GM23338 (cell line): ENCODE data around the gene FGD3. TPM values are rescaled to one million over a fixed set of nuclear protein-coding genes. Genes with fewer than 3 reads are reported as not detected.

Experiments
- ATAC-seq: fragments of 200-7000 bp; cut with Tn5 transposase; 3 replicates; pipeline ENCODE4 v1.9.1; 2020
- DNase-seq: peaks from one replicate; pipeline ENCODE4 v3.0.0-alpha.2; 2015; ENCODE audit warnings: low spot score
- H2AFZ ChIP-seq: fragments of 200-600 bp; sonication (generic); 2 replicates; pipeline ENCODE4 v1.8.0; 2016; ENCODE audit warnings: antibody characterized with exemption, mild to moderate bottlenecking, moderate library complexity
- H3F3A ChIP-seq: fragments of 200-600 bp; sonication (generic); replicated peaks from 2 replicates; pipeline ENCODE4 v1.8.0; 2017; ENCODE audit warnings: antibody characterized with exemption, mixed run types, low read depth
- H3K27ac ChIP-seq: fragments of 200-600 bp; sonication (generic); 2 replicates; pipeline ENCODE4 v1.6.1; 2016; ENCODE audit warnings: low read depth
- H3K27me3 ChIP-seq: fragments of 200-600 bp; sonication (generic); 2 replicates; pipeline ENCODE4 v1.8.0; 2016; ENCODE audit warnings: mild to moderate bottlenecking, mixed run types, moderate library complexity; ENCODE audit not compliant: insufficient read depth
- H3K36me3 ChIP-seq: fragments of 200-600 bp; sonication (generic); 2 replicates; pipeline ENCODE4 v1.8.0; 2016; ENCODE audit warnings: mild to moderate bottlenecking; ENCODE audit not compliant: insufficient read depth
- H3K4me1 ChIP-seq: fragments of 200-600 bp; sonication (generic); 2 replicates; pipeline ENCODE4 v1.8.0; 2016; ENCODE audit warnings: mild to moderate bottlenecking, moderate library complexity; ENCODE audit not compliant: insufficient read depth
- H3K4me2 ChIP-seq: fragments of 200-600 bp; sonication (generic); 2 replicates; pipeline ENCODE4 v1.7.1; 2017; ENCODE audit warnings: mixed run types
- H3K4me3 ChIP-seq: fragments of 200-600 bp; sonication (generic); 2 replicates; pipeline ENCODE4 v1.6.1; 2016; ENCODE audit warnings: mixed run types
- H3K79me2 ChIP-seq: fragments of 200-600 bp; sonication (generic); replicated peaks from 2 replicates; pipeline ENCODE4 v1.8.0; 2017; ENCODE audit warnings: mild to moderate bottlenecking; ENCODE audit not compliant: insufficient read depth
- H3K9me2 ChIP-seq: fragments of 200-600 bp; sonication (generic); 2 replicates; pipeline ENCODE4 v1.8.0; 2017; ENCODE audit not compliant: insufficient read depth
- H4K20me1 ChIP-seq: fragments of 200-600 bp; sonication (generic); replicated peaks from 2 replicates; pipeline ENCODE4 v1.8.0; 2017; ENCODE audit warnings: mild to moderate bottlenecking; ENCODE audit not compliant: insufficient read depth
- H3K27ac Mint-ChIP-seq: 2 replicates; pipeline ENCODE4 v1.8.0; 2020; ENCODE audit warnings: inconsistent platforms, mild to moderate bottlenecking, moderate library complexity, mixed read lengths
- H3K27me3 Mint-ChIP-seq: 3 replicates; pipeline ENCODE4 v1.8.0; 2022; ENCODE audit warnings: low read depth, mild to moderate bottlenecking, moderate library complexity, mixed read lengths, inconsistent platforms; ENCODE audit not compliant: insufficient read depth, poor library complexity
- H3K36me3 Mint-ChIP-seq: 3 replicates; pipeline ENCODE4 v1.8.0; 2021; ENCODE audit warnings: low read depth, mild to moderate bottlenecking, inconsistent platforms, moderate library complexity, mixed read lengths
- H3K4me1 Mint-ChIP-seq: 3 replicates; pipeline ENCODE4 v1.8.0; 2020; ENCODE audit warnings: mild to moderate bottlenecking, inconsistent platforms, mixed read lengths
- H3K4me3 Mint-ChIP-seq: 3 replicates; pipeline ENCODE4 v1.8.0; 2021; ENCODE audit warnings: moderate library complexity, mild to moderate bottlenecking, inconsistent platforms, mixed read lengths
- H3K9me3 Mint-ChIP-seq: 3 replicates; pipeline ENCODE4 v1.8.0; 2020; ENCODE audit warnings: moderate library complexity, mild to moderate bottlenecking, inconsistent platforms, mixed read lengths
- CTCF ChIP-seq, 2 experiments: fragments of 200-600 bp in 1 of 2; sonication (generic) in 1 of 2; conservative IDR thresholded peaks; 2 replicates each; pipeline versions ENCODE4 v1.5.1 to v1.6.1; 2016 to 2017; ENCODE audit warnings: antibody characterized with exemption in 2 of 2, low read depth in 2 of 2, mild to moderate bottlenecking in 2 of 2, moderate library complexity in 1 of 2
- ETS1 ChIP-seq: IDR thresholded peaks from 2 replicates; pipeline ENCODE4 v1.6.1; 2016; ENCODE audit warnings: antibody characterized with exemption
- EZH2 ChIP-seq: fragments of 200-600 bp; sonication (generic); IDR thresholded peaks from one replicate; pipeline ENCODE4 v1.8.0; 2017; ENCODE audit warnings: antibody characterized with exemption, mild to moderate bottlenecking, low read depth; ENCODE audit not compliant: unreplicated experiment
- EZH2phosphoT487 ChIP-seq: fragments of 200-600 bp; sonication (generic); IDR thresholded peaks from one replicate; pipeline ENCODE4 v1.8.1; 2018; ENCODE audit warnings: antibody characterized with exemption; ENCODE audit not compliant: unreplicated experiment
- JUNB ChIP-seq: IDR thresholded peaks from one replicate; pipeline ENCODE4 v1.6.1; 2016; ENCODE audit warnings: antibody characterized with exemption; ENCODE audit not compliant: unreplicated experiment
- NANOG ChIP-seq: IDR thresholded peaks from 2 replicates; pipeline ENCODE4 v1.6.1; 2016; ENCODE audit warnings: antibody characterized with exemption, borderline replicate concordance
- POLR2AphosphoS5 ChIP-seq: IDR thresholded peaks from 2 replicates; pipeline ENCODE4 v1.6.1; 2016; ENCODE audit warnings: antibody characterized with exemption, low read depth
- REST ChIP-seq: IDR thresholded peaks from one replicate; pipeline ENCODE4 v1.6.1; 2018; ENCODE audit warnings: antibody characterized with exemption; ENCODE audit not compliant: unreplicated experiment
- STAT1 ChIP-seq: IDR thresholded peaks from one replicate; pipeline ENCODE4 v1.6.1; 2016; ENCODE audit warnings: antibody characterized with exemption; ENCODE audit not compliant: unreplicated experiment
- ZNF114 ChIP-seq: fragments of 250-450 bp; sonication (Bioruptor Pico); IDR thresholded peaks from 2 replicates; pipeline ENCODE4 v1.5.0; 2020; ENCODE audit warnings: mild to moderate bottlenecking, moderate library complexity
- ZNF331 ChIP-seq: fragments of 250-450 bp; sonication (Bioruptor Pico); IDR thresholded peaks from 2 replicates; pipeline ENCODE4 v1.5.0; 2020; ENCODE audit warnings: low read depth, mild to moderate bottlenecking, moderate library complexity
- polyA plus RNA-seq: library from polyadenylated mRNA; unstranded; fragments of >200 nt; fragmentation: Nextera tagmentation; extraction: Ambion mirVana; gene quantifications from 2 replicates; pipeline ENCODE4 v1.2.1, GENCODE V29; 2016
- total RNA-seq: library from RNA; depleted of rRNA; stranded (reverse); fragments of >200 nt; shearing (Covaris generic); gene quantifications from 2 replicates; pipeline ENCODE4 v1.2.3, GENCODE V29; 2014

FGD3 gene
- total and polyA plus RNA-seq, 2 experiments from 2014 or later, result 0.95 to 1.7 TPM

- Mint-ChIP-seq H3K27me3 (peaks cover 15% of the 10 kb centered on the region), H3K4me1 (peaks cover 37% of the 10 kb centered on the region), H3K4me3 (peak within 1 kb of the TSS; percentile 63), H3K27ac (no peak within 1 kb of the TSS), H3K9me3 (no peaks in the 10 kb centered on the region), H3K36me3 (no peaks in the 10 kb centered on the region)
- Histone ChIP-seq H3K4me1 (peaks cover 29% of the 10 kb centered on the region), H3K4me2 (peak within 1 kb of the TSS; percentile 75), H3K27ac (no peak within 1 kb of the TSS), H3K27me3 (peaks cover 4% of the 10 kb centered on the region), H3F3A (0 out of 2 replicates have a peak, but pooled peaks cover 5% of the 10 kb centered on the region), H3K9me2 (no peaks in the 10 kb centered on the region), H3K4me3 (peak within 1 kb of the TSS; percentile 63), H3K79me2 (no peaks in the 10 kb centered on the region), H2AFZ (peak within 1 kb of the TSS; percentile 93), H4K20me1 (no peaks in the 10 kb centered on the region), H3K36me3 (no peaks in the 10 kb centered on the region)
- DNase-seq, result peak; percentile 93
- ATAC-seq, result peak; percentile 78
- TF ChIP-seq EZH2 (no peak), JUNB (no peak), POLR2AphosphoS5 (peak; percentile 65)
These were observed 111.2 kb downstream of the FGD3 start, which contains the start of gene SUSD3 for GRCh38 chr9:93058355-93059010. Gene SUSD3, plus strand, starts transcription at chr9:93058701. Its CDS starts 42 bp downstream, at chr9:93058743.

GRCh38 chr9:93059011-93059714 lies 111.8 kb downstream of the FGD3 start:
- Histone ChIP-seq H2AFZ (no peak overlapping the region), H3K36me3 (no peaks in the 10 kb centered on the region), H3K27ac (no peak overlapping the region), H3K4me1 (peaks cover 22% of the 10 kb centered on the region; the same call in 1 of the 2 replicates), H3K27me3 (peaks cover 4% of the 10 kb centered on the region), H3K79me2 (no peaks in the 10 kb centered on the region), H3K4me2 (peak overlapping the region; percentile 75), H3F3A (0 out of 2 replicates have a peak, but pooled peaks cover 5% of the 10 kb centered on the region), H3K4me3 (peak overlapping the region; percentile 63), H4K20me1 (no peaks in the 10 kb centered on the region), H3K9me2 (no peaks in the 10 kb centered on the region)
- no peaks in the 10 kb centered on the region for H3K36me3 Mint-ChIP-seq
- H3K9me3 Mint-ChIP-seq, result no peaks in the 10 kb centered on the region
- H3K27ac Mint-ChIP-seq, result no peak overlapping the region
- H3K27me3 Mint-ChIP-seq, result peaks cover 15% of the 10 kb centered on the region
- peak overlapping the region; percentile 63 for H3K4me3 Mint-ChIP-seq
- DNase-seq (no peak), ATAC-seq (peak; percentile 10)
- peaks cover 31% of the 10 kb centered on the region for H3K4me1 Mint-ChIP-seq
- no peak for TF ChIP-seq NANOG
- TF ChIP-seq CTCF (conservative IDR thresholded peaks at IDR 0.05; ENCODE audit: low read depth in 2 of 2), result no peak
- no peak for TF ChIP-seq ETS1
- no peak for TF ChIP-seq ZNF331 (CRISPR knock-in tag)
- no peak for TF ChIP-seq EZH2phosphoT487
- TF ChIP-seq JUNB, result no peak
- TF ChIP-seq STAT1, result no peak
- TF ChIP-seq EZH2, result no peak
- TF ChIP-seq POLR2AphosphoS5, result no peak
- no peak for TF ChIP-seq ZNF114 (CRISPR knock-in tag)
- TF ChIP-seq REST, result no peak
